ENCODE data around the gene CSNK2A2. TPM values are rescaled to one million over a fixed set of nuclear protein-coding genes. Genes with fewer than 3 reads are reported as not detected.

CSNK2A2 gene
- total and polyA plus RNA-seq, 10 of the 15 experiments (the other 5 are each of a cell fraction or from before 2014, with no cell fraction given), result 17.4 to 79.1 (median 29.4) TPM

DNA sequence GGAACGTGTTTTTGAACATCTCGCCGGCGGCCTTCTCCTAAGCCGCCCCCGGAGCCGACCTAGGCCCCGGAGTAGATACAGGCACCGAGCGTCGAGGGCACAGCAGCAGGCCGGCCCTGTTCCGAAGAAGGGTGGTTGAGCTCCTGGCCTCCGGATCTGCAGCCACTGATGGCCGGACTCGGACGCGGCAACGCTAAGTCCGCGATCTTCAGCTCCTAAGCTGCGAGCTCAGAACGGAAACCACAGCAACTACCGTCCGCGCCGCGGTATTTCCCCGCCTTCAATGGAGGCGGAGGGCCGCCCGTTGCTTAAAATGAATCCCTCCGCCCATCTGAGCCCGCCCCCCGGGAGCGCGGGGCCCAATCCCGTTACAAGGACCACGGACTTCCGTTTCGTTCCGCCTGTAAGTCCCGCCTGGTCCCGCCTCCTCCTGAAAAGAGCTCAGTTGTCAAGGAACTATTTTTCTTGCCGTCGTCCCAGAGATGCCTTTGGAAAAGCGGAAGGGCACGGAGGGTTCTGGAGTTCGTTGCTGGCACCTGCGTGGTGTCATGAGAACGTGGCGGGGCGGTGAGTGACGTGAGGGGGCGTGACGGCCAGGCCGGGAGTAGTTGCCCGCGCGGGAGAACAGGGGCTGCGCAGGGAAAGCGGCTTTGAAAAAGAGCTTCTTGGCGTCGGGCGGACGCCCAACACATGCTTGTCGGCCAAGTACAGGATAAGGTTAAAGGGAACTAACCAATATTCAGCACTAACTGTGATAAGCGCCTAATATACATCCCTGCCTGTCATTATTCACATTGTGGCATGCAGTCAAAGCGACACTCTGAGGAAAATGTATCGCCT lies 68.6 kb downstream of the CSNK2A2 start, which contains the start of gene CFAP20 (continued):
- TF ChIP-seq NFIC (IDR thresholded peaks at IDR 0.05; ENCODE audit: low read depth, low read length) (peak; percentile 54; the same call in 1 of the 2 replicates), EP300 (IDR thresholded peaks at IDR 0.05; ENCODE audit: borderline replicate concordance in 1 of 2, control insufficient read depth in 1 of 2, low read depth in 2 of 2, low read length in 2 of 2) (0 out of 4 replicates have a peak, but pooled peaks of 1 of the 2 experiments have one; percentile 7), SMC3 (IDR thresholded peaks at IDR 0.05; ENCODE audit: borderline replicate concordance, low read length) (no peak), HDGF (IDR thresholded peaks at IDR 0.05) (no peak), BCL11A (IDR thresholded peaks at IDR 0.05; ENCODE audit: low read depth, low read length) (peak; percentile 61), NRF1 (conservative IDR thresholded peaks at IDR 0.05; ENCODE audit: low read depth, low read length) (no peak), CREB1 (IDR thresholded peaks at IDR 0.05; ENCODE audit: low read depth) (peak; percentile 95), YBX1 (IDR thresholded peaks at IDR 0.05) (no peak), NBN (IDR thresholded peaks at IDR 0.05) (peak; percentile 93), CREM (IDR thresholded peaks at IDR 0.05; ENCODE audit: low read depth) (peak; percentile 91), FOXK2 (IDR thresholded peaks at IDR 0.05) (peak; percentile 62), GABPA (IDR thresholded peaks at IDR 0.05; ENCODE audit: low read depth) (peak; percentile 90), NR2F1 (conservative IDR thresholded peaks at IDR 0.05) (peak; percentile 53; the same call in 1 of the 2 replicates), ZNF274 (IDR thresholded peaks at IDR 0.05; ENCODE audit: insufficient read depth, insufficient read length) (no peak), SP1 (IDR thresholded peaks at IDR 0.05; ENCODE audit: low read depth, low read length) (peak; percentile 86), YY1 (IDR thresholded peaks at IDR 0.05; ENCODE audit: low read depth, low read length) (peak; percentile 87), BRCA1 (IDR thresholded peaks at IDR 0.05; ENCODE audit: low read depth, low read length) (no peak; the same call in 1 of the 2 replicates), BMI1 (IDR thresholded peaks at IDR 0.05; ENCODE audit: borderline replicate concordance) (no peak), EZH2 (IDR thresholded peaks at IDR 0.05; ENCODE audit: borderline replicate concordance, control insufficient read depth, low read depth, low read length) (no peak), MEF2A (IDR thresholded peaks at IDR 0.05; ENCODE audit: insufficient read depth, low read depth, low read length) (0 out of 2 replicates have a peak, but pooled peaks have one; percentile 8), SIN3A (IDR thresholded peaks at IDR 0.05; ENCODE audit: low read depth, low read length) (no peak; the same call in 1 of the 2 replicates), ATF7 (IDR thresholded peaks at IDR 0.05; ENCODE audit: low read depth) (peak; percentile 90), HDAC2 (IDR thresholded peaks at IDR 0.05) (no peak), IKZF1 (conservative IDR thresholded peaks at IDR 0.05) (peak; percentile 98), CHD1 (IDR thresholded peaks at IDR 0.05; ENCODE audit: low read depth, low read length) (no peak), RUNX3 (IDR thresholded peaks at IDR 0.05; ENCODE audit: low read length) (peak; percentile 95)
- TF ChIP-seq, protein P1, sequence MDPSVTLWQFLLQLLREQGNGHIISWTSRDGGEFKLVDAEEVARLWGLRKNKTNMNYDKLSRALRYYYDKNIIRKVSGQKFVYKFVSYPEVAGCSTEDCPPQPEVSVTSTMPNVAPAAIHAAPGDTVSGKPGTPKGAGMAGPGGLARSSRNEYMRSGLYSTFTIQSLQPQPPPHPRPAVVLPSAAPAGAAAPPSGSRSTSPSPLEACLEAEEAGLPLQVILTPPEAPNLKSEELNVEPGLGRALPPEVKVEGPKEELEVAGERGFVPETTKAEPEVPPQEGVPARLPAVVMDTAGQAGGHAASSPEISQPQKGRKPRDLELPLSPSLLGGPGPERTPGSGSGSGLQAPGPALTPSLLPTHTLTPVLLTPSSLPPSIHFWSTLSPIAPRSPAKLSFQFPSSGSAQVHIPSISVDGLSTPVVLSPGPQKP (IDR thresholded peaks at IDR 0.05; ENCODE audit: low read depth, low read length), result peak; percentile 67
- TF ChIP-seq, protein P2, sequence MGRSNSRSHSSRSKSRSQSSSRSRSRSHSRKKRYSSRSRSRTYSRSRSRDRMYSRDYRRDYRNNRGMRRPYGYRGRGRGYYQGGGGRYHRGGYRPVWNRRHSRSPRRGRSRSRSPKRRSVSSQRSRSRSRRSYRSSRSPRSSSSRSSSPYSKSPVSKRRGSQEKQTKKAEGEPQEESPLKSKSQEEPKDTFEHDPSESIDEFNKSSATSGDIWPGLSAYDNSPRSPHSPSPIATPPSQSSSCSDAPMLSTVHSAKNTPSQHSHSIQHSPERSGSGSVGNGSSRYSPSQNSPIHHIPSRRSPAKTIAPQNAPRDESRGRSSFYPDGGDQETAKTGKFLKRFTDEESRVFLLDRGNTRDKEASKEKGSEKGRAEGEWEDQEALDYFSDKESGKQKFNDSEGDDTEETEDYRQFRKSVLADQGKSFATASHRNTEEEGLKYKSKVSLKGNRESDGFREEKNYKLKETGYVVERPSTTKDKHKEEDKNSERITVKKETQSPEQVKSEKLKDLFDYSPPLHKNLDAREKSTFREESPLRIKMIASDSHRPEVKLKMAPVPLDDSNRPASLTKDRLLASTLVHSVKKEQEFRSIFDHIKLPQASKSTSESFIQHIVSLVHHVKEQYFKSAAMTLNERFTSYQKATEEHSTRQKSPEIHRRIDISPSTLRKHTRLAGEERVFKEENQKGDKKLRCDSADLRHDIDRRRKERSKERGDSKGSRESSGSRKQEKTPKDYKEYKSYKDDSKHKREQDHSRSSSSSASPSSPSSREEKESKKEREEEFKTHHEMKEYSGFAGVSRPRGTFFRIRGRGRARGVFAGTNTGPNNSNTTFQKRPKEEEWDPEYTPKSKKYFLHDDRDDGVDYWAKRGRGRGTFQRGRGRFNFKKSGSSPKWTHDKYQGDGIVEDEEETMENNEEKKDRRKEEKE (IDR thresholded peaks at IDR 0.05), result no peak
- TF ChIP-seq, protein P3, sequence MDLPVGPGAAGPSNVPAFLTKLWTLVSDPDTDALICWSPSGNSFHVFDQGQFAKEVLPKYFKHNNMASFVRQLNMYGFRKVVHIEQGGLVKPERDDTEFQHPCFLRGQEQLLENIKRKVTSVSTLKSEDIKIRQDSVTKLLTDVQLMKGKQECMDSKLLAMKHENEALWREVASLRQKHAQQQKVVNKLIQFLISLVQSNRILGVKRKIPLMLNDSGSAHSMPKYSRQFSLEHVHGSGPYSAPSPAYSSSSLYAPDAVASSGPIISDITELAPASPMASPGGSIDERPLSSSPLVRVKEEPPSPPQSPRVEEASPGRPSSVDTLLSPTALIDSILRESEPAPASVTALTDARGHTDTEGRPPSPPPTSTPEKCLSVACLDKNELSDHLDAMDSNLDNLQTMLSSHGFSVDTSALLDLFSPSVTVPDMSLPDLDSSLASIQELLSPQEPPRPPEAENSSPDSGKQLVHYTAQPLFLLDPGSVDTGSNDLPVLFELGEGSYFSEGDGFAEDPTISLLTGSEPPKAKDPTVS (IDR thresholded peaks at IDR 0.05; ENCODE audit: low read depth, low read length), result no peak

All from GM12878 (cell line).